GM18870 (cell line): ENCODE data around the gene CCNL2.
"Not testable (repeated sequence)": the region's sequence is repeated elsewhere in the genome, so short reads cannot be mapped to it uniquely, and the experiment has no call there.

ENCODE experiments used
- ATAC-seq: cut with Tn5 transposase; IDR thresholded peaks from one replicate; pipeline ENCODE4 v1.9.1; 2021; ENCODE audit warnings: moderate library complexity; ENCODE audit not compliant: unreplicated experiment

The CCNL2 gene

DNA sequence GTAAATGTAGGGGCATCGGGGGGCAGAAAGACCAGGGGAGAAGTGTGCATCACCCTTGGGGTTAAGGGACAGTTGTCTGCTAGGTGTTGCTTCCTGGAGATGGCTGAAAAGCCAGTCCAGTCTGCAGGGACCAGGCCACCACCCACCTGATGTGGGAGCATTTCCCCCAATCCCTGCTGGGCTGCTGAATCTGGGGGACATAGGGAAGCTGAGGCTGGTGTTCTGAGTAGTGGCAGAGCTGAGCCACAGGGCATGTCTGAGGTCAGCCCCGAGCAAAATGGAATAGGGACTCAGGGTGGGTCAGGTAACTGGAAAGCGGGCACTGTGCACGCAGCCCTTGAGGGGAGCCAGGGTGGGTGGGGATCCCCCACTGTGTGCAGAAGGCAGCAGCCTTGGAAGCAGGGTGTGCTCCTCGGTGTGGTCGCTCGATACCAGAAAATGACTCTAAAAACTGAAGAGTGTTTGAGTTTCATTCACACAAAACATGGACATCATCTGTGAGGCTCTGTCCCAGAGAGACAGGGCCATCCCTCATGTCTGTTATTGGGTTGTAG, 2.4 kb upstream of the CCNL2 start:
- ATAC-seq, result no peak

DNA sequence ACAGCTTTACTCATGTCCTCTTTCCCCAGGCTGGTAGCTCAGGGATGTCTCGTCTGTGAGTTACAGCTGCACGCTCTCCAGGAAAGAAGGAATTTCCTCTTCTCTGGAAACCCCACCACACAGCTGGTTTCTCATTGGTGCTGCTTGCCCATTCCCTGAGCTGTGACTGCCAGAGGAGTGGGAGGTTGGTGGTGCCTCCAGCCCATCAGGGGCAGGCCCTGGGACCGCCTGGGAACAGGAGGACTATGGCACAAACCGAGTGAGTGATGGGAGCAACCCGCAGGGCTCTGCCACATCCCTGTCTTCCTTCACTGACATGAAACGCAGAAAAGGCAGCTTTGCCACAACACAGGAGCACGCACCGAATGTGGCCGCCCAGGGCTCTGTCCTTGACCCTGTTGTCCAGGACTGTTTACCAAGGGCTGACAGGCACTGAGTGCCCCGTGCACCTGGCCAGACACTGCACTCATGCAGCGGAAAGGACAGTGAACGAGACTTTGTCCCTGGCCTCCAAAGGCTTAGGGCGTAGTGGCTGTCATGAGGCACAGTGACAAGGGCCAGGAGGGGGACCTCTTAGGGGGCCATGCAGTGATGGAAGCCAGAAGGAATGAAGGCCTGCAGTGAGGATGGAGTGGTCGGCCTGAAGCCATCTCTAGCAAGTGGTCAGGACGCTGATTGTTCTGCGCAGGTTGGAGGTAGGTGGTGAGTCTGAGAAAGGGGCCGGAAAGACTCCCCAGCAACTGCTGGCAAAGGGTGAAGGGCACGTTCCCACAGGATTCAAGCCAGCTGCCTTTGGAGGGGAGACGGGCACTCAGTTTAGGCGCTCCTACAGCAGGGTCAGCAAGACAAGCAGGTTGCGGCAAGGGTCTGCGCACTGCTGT, 1.7 kb upstream of the CCNL2 start:
- no peak for ATAC-seq

DNA sequence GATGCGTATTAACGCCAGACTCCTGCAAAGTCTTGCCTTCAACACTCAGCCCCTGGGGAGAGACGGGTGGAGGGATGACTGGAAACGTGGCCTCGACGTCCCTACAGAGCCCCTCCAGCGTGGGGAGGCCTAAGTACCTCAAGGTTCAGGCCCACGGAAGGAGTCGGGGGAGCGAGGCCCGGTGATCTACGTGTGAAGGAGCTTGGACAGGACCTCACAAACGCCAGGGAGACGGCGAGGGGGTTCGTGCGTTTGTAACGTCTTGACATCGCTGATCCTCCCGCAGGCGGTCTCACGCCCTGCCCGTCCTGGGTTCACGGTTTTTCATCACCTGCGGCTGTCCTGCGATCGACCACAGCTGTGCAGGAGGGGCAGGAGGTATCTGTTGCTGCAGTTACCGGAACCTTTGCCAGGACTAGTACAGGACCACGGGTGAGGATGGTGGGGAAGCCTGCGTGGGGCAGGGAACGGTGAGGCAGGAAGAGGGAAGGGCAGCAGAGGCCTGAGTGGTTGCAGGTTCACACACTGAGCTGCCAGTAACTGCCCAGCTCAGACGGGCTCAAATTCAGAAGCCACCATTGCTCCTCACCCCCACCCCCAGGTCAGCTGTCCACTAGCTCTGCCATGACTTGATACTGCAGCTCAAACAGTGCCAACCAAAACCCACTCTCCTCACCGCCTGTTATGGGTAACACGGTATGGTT, 889 bp upstream of the CCNL2 start:
- no peak for ATAC-seq

DNA sequence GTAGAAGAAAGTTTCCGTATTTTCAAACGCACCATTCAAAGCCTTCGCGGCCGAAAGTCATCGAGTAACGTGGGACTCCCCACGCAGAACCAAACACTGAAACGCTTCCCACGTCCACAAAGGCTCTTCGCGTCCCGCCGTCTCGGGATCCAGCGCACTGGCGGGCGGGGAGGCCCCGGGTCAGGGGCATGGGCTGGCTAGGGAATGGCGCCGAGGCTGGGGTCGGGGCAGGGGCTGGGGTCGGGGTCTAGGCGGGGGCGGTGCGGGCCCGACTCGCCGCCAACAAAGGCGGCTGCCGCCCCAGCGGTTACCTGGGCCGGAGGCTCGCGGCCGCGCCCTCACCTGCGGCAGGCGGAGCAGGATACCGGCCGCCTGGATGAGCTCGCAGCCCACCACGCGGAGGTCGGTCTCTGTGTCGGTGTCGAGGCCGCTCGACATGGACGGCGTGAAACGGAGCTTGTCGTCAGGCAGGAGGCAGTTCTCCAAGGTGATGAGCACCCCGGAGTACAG, 403 bp downstream of the CCNL2 start:
- ATAC-seq, result no peak

DNA sequence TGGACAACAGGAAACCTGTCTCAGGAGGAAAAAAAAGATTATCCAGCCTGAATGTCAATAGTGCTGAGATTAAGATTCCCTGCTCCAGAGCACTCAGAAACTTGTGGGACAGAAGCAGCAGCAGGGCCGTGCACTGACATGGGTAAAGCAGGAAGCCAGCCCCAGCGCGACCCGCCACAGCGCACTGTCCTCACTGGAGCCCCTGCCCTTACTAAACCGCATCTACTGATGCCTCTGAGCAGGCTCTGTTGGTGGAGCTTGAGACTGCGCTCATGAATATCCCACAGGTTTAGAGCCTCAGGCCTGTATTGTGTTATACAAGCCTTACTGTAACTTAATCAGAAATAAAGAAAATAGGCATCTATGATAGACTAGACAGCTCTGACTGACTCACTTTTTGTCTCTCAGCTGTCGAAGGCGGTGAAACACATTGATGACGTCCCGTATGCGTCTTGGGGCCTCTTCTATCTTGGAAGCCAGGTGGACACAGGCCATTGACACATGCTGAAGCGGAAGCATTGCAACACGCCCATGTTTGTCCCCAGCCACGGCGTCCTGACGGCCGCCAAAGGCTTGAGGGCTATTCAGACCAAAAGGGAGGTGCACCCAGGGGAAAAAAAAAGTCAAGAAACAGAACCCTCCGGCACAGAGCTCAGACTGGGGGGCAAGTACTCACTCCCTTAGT, 1.2 kb downstream of the CCNL2 start:
- ATAC-seq, result no peak

DNA sequence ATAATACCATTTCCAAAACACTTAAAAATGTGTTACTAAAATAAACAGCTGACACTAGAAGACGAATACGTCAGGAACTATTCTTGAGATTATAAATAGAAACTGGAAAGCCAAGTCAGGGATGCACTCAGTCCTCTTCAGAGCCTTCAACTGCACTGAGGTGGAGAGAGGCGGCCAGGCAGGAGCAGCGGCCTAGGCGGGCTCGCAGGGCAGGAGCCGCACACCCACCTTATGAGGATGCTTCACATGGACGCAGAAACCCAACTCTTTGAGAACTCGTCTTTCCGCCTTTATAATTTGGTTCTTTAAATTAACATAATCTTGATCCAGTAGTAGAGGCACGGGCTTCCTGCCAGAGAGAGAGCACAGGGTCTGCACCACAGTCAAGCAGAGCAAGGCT, 4.0 kb downstream of the CCNL2 start:
- ATAC-seq, result no peak

DNA sequence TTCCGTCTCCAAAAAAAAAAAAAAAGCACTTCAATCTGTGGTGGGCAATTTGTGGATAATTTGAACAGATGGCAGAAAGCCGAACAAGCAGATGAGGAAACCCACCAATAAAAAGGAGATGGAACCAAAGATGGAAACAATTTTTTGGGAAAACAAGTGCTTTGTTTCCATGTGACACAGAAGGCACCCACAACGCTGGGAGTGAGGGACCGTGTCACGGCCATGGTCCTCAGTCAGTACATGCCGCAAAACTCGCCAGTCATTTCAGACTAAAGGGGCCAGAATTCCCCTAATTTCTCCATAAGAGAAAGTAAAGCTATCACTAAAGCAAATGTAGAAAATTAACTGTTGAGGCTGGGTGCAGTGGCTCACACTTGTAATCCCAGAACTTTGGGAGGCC, 5.0 kb downstream of the CCNL2 start:
- no peak for ATAC-seq

DNA sequence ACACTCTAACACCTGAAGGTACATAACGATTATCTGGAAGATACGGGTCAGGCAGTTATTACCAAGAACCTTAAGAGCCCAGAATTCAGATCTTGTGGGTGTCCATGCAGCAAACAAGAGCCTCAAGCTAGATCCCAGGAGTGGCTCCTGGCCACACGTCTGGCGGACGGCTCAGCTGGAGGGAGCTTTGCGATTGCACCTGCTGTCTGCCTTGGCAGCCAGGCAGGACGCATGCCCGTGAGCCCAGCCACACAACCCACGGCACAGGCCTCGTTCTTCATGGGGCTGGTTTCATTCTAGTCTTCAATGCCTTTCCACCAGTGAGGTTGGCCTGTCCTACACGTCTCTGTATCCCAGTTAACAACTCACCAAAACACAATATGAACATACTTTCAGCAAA, 5.7 kb downstream of the CCNL2 start:
- no peak for ATAC-seq

DNA sequence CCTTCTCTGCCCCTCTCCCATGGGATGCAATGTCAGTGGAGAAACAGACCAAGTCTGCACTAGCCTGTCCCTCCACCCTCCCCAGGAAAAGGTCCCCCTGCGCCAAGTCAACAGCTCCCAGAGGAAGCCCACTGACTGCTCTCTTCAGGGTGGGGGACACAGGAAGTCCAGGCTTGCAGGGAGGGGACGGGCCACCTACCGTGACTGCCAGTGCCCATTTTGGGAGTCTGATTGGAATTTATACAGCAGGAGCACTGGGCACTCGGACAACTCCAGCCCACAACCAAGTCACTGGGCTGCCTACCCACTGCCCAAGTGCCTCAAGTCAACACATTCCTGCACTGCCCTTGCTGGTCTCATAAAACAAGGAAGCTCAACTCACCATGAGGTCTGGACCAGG, 6.1 kb downstream of the CCNL2 start:
- no peak for ATAC-seq

DNA sequence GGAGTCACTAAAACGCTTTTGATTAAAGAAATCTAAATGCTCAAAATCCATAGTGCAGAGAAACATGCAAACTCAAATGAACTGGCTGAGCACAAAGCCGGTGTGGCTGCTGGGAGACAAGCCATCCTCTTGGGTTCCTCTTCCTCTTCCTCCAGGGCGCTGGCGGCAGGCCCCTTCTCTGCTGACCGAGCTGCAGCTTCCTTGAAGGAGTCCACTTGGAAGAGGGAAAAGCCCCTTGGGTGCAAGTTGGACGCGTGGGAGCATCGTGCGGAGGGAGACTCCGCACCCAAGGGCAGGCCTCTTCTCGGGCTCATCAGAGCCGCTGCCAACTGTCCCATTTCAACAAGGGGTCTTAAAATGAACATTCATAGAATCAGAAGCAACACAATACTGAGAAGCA, 7.9 kb downstream of the CCNL2 start:
- no peak for ATAC-seq

DNA sequence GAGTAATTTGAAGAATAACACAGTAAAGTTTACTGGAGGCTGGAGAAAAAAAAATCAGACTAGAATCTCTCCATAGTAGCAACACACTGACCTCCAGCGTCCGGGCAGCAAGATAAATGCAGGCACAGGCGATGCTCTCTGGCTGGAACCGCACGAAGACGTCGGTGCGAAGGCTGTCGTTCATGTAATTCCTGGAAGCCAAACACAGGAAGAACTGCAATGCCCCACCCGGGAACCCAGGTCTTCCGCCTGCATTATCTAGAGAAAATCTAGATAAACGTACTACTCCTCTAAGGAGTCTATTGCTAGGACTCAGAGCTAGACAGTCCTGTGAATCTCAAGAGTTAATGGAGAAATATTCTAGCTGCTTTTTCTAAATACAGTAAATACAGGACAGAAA, 8.5 kb downstream of the CCNL2 start:
- no peak for ATAC-seq

DNA sequence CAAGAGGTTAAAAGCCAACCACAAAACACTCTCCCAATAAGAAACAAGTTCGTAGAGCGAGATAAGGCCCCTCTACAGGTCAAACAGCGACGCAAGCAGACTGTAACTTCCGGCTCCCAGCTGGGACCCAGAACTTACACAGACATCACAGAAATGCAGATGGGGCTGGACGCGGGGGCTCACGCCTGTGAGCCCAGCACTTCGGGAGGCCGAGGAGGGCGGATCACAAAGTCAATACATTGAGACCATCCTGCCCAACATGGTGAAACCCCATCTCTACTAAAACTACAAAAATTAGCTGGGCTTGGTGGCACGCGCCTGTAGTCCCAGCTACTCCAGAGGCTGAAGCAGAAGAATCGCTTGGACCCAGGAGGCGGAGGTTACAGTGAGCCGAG, 11.1 kb downstream of the CCNL2 start:
- no peak for ATAC-seq

DNA sequence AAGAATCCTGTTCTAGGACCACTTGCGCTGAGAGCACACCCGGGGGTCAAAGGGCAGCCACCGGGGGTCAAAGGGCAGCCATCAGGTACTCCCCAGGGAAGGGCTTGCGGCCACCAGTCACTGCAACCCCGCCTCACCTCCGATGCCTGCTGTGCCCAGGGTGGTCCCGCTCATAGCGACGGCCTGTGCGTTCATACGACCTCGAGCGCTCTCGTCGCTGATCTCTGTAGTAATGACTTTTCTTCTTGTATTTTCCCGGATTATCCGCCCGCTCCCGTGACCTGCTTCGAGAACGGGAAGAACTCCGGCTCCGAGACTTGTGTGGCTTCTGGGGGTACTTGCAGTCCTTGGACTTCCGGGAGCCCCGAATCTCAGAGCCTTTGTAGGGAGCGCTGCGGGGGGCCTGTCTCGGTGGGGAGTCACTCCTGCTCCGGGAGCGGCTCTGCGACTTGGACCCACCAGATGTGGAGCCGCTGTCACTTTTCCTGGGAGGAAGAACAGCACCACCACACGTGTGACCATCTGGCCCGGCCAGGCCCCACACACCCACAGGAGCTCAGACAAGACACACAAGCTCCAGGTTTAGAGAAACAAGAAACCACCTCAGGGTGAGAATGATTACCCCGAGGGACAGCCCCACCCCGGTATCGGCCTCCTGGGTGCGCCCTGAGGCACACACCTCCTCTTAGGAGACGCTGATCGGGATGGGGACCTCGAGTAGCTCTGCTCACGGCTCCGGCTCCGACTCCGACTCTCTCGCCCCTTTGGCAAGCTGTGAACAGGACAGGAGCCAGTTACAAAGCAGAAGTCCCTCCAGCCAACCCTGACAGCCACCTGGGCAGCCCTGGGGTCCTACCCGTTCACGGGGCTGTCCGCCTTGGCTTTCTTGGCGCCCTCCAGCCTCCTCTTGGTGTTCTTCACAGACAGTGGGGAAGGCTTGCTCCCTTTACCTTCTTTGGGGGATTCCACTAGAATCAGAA, 11.7 kb downstream of the CCNL2 start:
- no peak for ATAC-seq

DNA sequence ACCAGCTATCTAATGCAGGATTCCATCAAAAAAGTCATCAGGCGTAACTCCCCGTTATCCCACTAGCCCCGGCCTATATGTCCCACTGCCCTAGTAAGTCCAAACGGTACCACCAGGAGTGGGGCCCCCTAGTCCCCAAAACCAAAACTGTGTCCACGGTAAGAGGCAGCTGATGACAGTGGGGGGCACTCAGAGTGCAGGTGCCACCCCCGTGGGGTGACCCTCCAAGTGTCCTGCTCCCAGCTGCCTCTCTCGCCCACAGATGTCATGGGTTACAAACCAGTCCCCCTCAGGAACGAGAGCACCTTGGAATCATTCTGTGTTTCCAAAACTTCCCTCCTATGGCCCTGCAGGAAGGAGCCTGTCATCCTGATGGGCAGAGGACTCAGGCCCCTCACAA, 13.2 kb downstream of the CCNL2 start:
- ATAC-seq, result no peak

DNA sequence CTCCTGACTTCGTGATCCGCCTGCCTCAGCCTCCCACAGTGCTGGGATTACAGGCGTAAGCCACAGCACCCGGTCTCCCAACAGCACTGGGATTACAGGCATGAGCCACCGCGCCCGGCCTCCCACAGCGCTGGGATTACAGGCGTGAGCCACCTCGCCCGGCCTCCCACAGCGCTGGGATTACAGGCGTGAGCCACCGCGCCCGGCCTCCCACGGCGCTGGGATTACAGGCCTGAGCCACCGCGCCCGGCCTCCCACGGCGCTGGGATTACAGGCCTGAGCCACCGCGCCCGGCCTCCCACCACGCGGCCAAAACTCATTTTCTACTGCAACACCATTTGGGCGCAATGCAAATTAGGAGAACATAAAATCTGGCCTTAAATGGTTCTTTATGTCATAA, 13.8 kb downstream of the CCNL2 start:
- ATAC-seq, result not testable (repeated sequence)

DNA sequence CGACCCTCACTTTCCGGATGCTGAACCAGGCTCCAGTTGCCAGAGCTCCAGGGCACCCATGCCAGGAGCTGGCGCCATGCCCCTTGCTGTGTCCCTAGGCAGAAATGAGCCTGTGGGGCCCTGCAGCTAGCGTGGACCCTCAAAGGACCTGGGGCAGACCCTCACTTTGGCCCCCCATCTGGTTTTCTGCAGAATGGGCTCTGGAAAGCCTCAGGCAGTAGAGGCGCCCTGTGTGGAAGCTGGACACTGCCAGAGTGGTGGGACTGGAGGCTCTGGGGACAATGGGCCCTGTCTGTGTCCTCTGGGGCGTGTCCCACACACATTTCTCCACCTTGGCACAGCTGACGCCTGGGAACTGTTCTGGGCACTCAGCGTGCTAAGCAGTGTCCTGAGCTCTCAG, 17.8 kb downstream of the CCNL2 start:
- no peak for ATAC-seq

DNA sequence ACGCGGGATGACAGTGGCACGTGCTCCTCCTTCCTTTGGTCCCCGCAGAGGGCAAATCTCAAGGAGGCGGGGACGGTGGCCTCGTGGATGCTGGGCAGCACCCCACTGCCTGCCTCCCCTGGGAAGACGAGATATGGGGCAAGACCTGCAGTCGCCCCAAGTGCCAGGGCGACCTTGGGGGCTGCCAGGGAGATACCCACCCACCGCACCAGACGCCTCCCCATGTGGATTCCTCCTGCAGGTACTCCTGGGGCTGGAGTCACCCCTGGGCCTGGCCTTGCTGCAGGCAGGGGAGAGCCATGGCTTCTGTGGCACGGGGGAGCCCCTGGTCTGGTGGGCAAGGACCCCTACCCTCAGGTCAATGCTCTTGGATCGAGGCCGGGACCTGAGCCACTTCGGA, 18.3 kb downstream of the CCNL2 start:
- ATAC-seq, result no peak

DNA sequence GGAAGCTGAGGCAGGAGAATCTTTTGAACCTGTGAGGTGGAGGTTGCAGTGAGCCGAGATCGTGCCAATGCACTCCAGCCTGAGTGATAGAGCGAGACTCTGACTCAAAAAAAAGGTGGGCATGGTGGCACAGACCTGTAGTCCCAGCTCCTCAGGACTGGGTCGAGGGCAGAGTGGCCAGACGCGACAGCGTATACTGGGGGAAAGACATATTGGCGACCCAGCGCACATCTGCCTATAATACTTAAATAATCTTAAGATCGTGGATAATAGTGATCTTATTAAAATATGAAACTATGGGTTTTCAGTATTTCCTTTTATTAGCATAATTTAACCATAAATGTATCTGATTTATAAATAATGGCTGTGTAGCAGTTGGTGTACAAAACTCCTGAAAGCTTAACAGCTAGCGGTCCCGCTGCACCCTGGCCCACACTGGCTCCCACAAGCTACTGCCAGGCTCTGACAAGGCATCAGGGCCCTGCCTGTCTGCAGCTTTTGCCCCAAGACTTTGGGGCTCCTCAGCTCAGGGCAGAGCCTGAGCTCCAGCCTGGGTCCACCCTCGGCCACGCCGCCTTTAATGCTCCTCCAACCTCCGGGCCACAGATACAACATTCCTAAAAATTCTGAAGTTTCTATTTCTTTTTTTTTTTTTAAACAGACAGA, 21.5 kb downstream of the CCNL2 start:
- no peak for ATAC-seq

DNA sequence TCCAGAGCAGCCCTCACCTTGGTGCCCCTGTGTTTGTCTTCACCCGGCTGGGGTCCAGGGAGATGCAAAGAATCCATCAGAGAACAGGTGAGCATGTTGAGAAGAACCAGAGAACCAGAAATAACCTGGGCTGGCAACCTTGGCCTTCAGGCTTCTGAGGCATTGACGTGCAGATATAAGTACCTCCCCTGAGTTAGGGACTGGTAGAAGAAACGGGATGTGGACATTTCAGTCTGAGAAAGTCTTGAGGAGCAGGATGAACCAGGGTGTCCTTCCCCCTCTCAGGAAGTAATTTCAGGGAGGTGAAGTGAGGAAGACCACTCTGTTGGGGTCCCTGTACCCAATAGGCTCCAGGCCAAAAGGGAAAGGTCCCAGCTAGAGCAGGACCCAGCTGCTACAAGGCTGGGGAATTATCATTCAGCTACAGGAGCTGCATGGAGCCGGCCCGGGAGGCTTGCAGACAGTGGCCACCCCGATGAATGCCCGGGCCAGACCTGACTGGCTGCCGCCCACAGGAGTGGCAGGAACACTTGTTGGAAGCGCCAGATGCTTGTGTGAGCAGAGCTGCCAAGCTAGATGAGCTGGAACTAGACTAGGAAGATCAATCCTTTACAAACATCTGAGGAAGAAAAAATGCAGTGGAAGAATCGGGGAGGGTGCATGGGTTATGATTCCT, 22.4 kb downstream of the CCNL2 start:
- no peak for ATAC-seq
